Esophagus squamous epithelium (tissue), 4 donors: ENCODE results near the gene IGF1R.

Experiments used
- CTCF ChIP-seq, 6 experiments: fragments of 450-650 bp in 4 of 6; fragments of 200-600 bp in 2 of 6; sonication (generic) in 2 of 6; IDR thresholded peaks; one replicate each; pipeline ENCODE4 v1.5.1; 2016 to 2019; ENCODE audit warnings: antibody characterized with exemption in 6 of 6, mild to moderate bottlenecking in 4 of 6, moderate library complexity in 4 of 6
- POLR2A ChIP-seq, 4 donors: fragments of 450-650 bp; IDR thresholded peaks; one replicate each; pipeline ENCODE4 v1.6.1; 2017; ENCODE audit warnings: antibody characterized with exemption in 4 of 4, mild to moderate bottlenecking in 4 of 4, moderate library complexity in 3 of 4

- TF ChIP-seq CTCF (IDR thresholded peaks at IDR 0.05): peak in 1 of 6 experiments; percentile 26
- no peak for TF ChIP-seq POLR2A (IDR thresholded peaks at IDR 0.05)
These were observed 155.7 kb downstream of the IGF1R start for GRCh38 chr15:98804057-98804380.
